ENCODE measurements around the gene TFPT. TPM values are rescaled to one million over a fixed set of nuclear protein-coding genes. Genes with fewer than 3 reads are reported as not detected.

Gene TFPT
- total and polyA plus RNA-seq, 2 of the 13 experiments (the other 11 are each of a cell fraction or from before 2014, with no cell fraction given): 8.4 to 10.7 TPM

DNA sequence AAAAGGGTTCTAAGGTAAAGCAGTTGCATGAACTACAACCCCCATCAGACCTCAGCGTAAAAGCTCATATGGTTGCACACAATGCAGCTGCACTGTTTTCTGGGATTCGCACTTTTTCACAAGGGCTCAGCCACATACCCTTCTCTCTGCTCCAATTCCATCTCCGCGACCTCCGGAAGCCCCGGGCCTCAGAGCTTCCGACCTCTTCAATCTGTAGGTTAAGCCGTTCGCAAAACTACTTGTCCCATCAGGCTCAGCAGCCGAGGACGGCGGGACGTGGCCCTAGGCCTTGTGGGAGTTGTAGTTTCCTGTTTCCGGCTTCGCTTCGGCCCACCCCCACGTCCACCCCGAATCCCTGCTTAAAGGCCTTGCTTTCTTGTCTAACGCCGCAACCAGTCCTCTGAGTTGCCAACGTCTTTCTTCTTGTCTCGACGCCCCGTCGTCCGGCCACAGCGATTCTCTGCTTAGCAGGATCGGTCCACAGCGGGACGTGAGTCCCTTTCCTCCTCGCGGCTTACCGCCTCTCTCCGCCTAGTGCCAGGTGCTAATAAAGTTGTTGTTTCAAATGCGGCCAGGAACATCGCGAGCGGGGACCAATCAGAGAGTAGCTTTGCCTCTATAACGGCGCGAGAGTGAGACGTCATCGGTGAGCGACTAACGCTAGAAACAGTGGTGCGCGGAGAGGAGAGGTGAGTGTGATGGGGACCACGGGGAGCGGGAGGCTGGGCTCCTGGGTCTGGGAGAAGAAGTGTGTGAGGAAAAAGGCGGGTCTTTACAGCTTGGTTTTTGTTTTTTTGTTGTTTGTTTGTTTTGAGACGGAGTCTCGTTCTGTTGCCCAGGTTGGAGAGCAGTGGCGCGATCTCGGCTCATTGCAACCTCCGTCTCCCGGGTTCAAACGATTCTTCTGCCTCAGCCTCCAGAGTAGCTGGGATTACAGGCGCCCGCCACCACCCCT is at the start of gene TFPT, which contains the start of gene PRPF31 (continued):
- TF ChIP-seq ZNF101 (CRISPR knock-in tag; IDR thresholded peaks at IDR 0.05; ENCODE audit: borderline replicate concordance, low read depth) (no peak), PCBP2 (optimal IDR thresholded peaks at IDR 0.05; ENCODE audit: low read depth, low read length, poor library complexity, severe bottlenecking) (no peak), MED1 (CRISPR knock-in tag; IDR thresholded peaks at IDR 0.05) (peak; percentile 69), CC2D1A (CRISPR knock-in tag; IDR thresholded peaks at IDR 0.05) (no peak), ZNF749 (CRISPR knock-in tag; IDR thresholded peaks at IDR 0.05; ENCODE audit: borderline replicate concordance) (no peak), NAIF1 (CRISPR knock-in tag; IDR thresholded peaks at IDR 0.05; ENCODE audit: borderline replicate concordance) (peak; percentile 66; the same call in 1 of the 2 replicates), IKZF1 (IDR thresholded peaks at IDR 0.05) (no peak), ZC3H4 (CRISPR knock-in tag; IDR thresholded peaks at IDR 0.05; ENCODE audit: borderline replicate concordance) (no peak), SALL2 (CRISPR knock-in tag; IDR thresholded peaks at IDR 0.05) (no peak; the same call in 1 of the 2 replicates), CENPT (CRISPR knock-in tag; IDR thresholded peaks at IDR 0.05; ENCODE audit: low read depth) (no peak), RBM39 (IDR thresholded peaks at IDR 0.05; ENCODE audit: low read depth, low read length, poor library complexity, severe bottlenecking) (no peak), ZNF615 (CRISPR knock-in tag; IDR thresholded peaks at IDR 0.05; ENCODE audit: borderline replicate concordance) (no peak), ZFP41 (CRISPR knock-in tag; IDR thresholded peaks at IDR 0.05; ENCODE audit: borderline replicate concordance) (no peak), ZNF550 (CRISPR knock-in tag; IDR thresholded peaks at IDR 0.05; ENCODE audit: borderline replicate concordance) (no peak), SRY (CRISPR knock-in tag; IDR thresholded peaks at IDR 0.05) (0 out of 2 replicates have a peak, but pooled peaks have one; percentile 45), ZNF143 (CRISPR knock-in tag; IDR thresholded peaks at IDR 0.05) (peak; percentile 98), ZNF205 (CRISPR knock-in tag; IDR thresholded peaks at IDR 0.05) (0 out of 2 replicates have a peak, but pooled peaks have one; percentile 19), TCF12 (IDR thresholded peaks at IDR 0.05) (no peak), TCF12 (CRISPR knock-in tag; IDR thresholded peaks at IDR 0.05) (no peak), ZNF260 (CRISPR knock-in tag; IDR thresholded peaks at IDR 0.05; ENCODE audit: borderline replicate concordance, low read depth) (no peak), ZFP62 (CRISPR knock-in tag; IDR thresholded peaks at IDR 0.05) (no peak; the same call in 1 of the 2 replicates), ZNF7 (CRISPR knock-in tag; IDR thresholded peaks at IDR 0.05) (no peak), ZNF230 (CRISPR knock-in tag; IDR thresholded peaks at IDR 0.05) (peak; percentile 96)
- TF ChIP-seq, protein P1, sequence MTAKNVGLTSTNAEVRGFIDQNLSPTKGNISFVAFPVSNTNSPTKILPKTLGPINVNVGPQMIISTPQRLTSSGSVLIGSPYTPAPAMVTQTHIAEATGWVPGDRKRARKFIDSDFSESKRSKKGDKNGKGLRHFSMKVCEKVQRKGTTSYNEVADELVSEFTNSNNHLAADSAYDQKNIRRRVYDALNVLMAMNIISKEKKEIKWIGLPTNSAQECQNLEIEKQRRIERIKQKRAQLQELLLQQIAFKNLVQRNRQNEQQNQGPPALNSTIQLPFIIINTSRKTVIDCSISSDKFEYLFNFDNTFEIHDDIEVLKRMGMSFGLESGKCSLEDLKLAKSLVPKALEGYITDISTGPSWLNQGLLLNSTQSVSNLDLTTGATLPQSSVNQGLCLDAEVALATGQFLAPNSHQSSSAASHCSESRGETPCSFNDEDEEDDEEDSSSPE (CRISPR knock-in tag; IDR thresholded peaks at IDR 0.05): peak; percentile 75; the same call in 1 of the 2 replicates
- TF ChIP-seq, protein P2, sequence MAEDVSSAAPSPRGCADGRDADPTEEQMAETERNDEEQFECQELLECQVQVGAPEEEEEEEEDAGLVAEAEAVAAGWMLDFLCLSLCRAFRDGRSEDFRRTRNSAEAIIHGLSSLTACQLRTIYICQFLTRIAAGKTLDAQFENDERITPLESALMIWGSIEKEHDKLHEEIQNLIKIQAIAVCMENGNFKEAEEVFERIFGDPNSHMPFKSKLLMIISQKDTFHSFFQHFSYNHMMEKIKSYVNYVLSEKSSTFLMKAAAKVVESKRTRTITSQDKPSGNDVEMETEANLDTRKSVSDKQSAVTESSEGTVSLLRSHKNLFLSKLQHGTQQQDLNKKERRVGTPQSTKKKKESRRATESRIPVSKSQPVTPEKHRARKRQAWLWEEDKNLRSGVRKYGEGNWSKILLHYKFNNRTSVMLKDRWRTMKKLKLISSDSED (CRISPR knock-in tag; IDR thresholded peaks at IDR 0.05): no peak
- TF ChIP-seq, protein P3, sequence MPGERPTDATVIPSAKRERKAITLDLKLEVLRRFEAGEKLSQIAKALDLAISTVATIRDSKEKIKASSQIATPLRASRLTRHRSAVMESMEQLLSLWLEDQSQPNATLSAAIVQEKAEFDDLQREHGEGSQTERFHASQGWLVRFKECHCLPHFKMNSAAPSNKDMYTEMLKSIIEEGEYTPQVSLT (CRISPR knock-in tag; IDR thresholded peaks at IDR 0.05; ENCODE audit: borderline replicate concordance, low read depth): no peak
- TF ChIP-seq, protein P4, sequence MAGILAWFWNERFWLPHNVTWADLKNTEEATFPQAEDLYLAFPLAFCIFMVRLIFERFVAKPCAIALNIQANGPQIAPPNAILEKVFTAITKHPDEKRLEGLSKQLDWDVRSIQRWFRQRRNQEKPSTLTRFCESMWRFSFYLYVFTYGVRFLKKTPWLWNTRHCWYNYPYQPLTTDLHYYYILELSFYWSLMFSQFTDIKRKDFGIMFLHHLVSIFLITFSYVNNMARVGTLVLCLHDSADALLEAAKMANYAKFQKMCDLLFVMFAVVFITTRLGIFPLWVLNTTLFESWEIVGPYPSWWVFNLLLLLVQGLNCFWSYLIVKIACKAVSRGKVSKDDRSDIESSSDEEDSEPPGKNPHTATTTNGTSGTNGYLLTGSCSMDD (CRISPR knock-in tag; IDR thresholded peaks at IDR 0.05): no peak
